Mammary epithelial cell (primary cell): Measurements from ENCODE around the gene SEMA3C.

Experiments
- EZH2 ChIP-seq: IDR thresholded peaks from 2 replicates; pipeline ENCODE4 v1.6.1; 2012; ENCODE audit warnings: low read length, inconsistent platforms, borderline replicate concordance
- TF ChIP-seq, protein P1 (sequence below), 2 donors: IDR thresholded peaks in 1 of 2; conservative IDR thresholded peaks in 1 of 2; 2 replicates each; pipeline ENCODE4 v1.5.1; 2011 to 2012; ENCODE audit warnings: inconsistent platforms in 2 of 2, low read length in 2 of 2, mild to moderate bottlenecking in 2 of 2, control low read depth in 1 of 2, low read depth in 1 of 2; ENCODE audit not compliant: insufficient read depth in 1 of 2; ENCODE audit errors: extremely low read depth in 1 of 2

GRCh38 chr7:80752954-80753690 lies 165.7 kb downstream of the SEMA3C start:
- TF ChIP-seq, protein P1, sequence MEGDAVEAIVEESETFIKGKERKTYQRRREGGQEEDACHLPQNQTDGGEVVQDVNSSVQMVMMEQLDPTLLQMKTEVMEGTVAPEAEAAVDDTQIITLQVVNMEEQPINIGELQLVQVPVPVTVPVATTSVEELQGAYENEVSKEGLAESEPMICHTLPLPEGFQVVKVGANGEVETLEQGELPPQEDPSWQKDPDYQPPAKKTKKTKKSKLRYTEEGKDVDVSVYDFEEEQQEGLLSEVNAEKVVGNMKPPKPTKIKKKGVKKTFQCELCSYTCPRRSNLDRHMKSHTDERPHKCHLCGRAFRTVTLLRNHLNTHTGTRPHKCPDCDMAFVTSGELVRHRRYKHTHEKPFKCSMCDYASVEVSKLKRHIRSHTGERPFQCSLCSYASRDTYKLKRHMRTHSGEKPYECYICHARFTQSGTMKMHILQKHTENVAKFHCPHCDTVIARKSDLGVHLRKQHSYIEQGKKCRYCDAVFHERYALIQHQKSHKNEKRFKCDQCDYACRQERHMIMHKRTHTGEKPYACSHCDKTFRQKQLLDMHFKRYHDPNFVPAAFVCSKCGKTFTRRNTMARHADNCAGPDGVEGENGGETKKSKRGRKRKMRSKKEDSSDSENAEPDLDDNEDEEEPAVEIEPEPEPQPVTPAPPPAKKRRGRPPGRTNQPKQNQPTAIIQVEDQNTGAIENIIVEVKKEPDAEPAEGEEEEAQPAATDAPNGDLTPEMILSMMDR (conservative IDR thresholded peaks at IDR 0.05 in 1 of 2, IDR thresholded peaks at IDR 0.05 in 1 of 2; ENCODE audit: extremely low read depth in 1 of 2, insufficient read depth in 1 of 2, low read depth in 1 of 2, low read length in 2 of 2) = no peak
- no peak for TF ChIP-seq EZH2
